Right atrium auricular region (tissue), 2 donors: ENCODE results near the gene POLR2B. TPM values are rescaled to one million over a fixed set of nuclear protein-coding genes. Genes with fewer than 3 reads are reported as not detected.

Source experiments
- DNase-seq: peaks from one replicate; pipeline ENCODE4 v3.0.0-alpha.2; 2019; ENCODE audit warnings: low spot score
- H3K27ac ChIP-seq, 2 donors: fragments of 200-600 bp; sonication (generic); 1 replicate in 1 of 2; 2 replicates in 1 of 2; pipeline ENCODE4 v1.5.1; 2016 to 2019
- H3K27me3 ChIP-seq, 2 donors: fragments of 200-600 bp; sonication (generic); one replicate each; pipeline versions ENCODE4 v1.5.1 to v1.6.0; 2017 to 2019
- H3K36me3 ChIP-seq: fragments of 200-600 bp; sonication (generic); one replicate; pipeline ENCODE4 v1.5.1; 2016
- H3K4me1 ChIP-seq, 2 donors: fragments of 200-600 bp; sonication (generic); one replicate each; pipeline versions ENCODE4 v1.5.1 to v1.6.0; 2017 to 2019
- H3K4me3 ChIP-seq, 2 donors: fragments of 200-600 bp; sonication (generic); 1 replicate in 1 of 2; 2 replicates in 1 of 2; pipeline ENCODE4 v1.5.1; 2017 to 2019; ENCODE audit warnings: mild to moderate bottlenecking in 1 of 2, moderate library complexity in 1 of 2
- H3K9me3 ChIP-seq, 2 donors: fragments of 200-600 bp; sonication (generic); one replicate each; pipeline ENCODE4 v1.5.1; 2019
- CTCF ChIP-seq, 2 donors: fragments of 200-600 bp; sonication (generic); IDR thresholded peaks; one replicate each; pipeline ENCODE4 v1.5.1; 2019; ENCODE audit warnings: antibody characterized with exemption in 2 of 2
- total RNA-seq, 2 donors: library from RNA; depleted of rRNA; stranded (reverse); fragments of >200 nt; gene quantifications; one replicate each; pipeline ENCODE4 v1.1.0, GENCODE V29; 2016

The POLR2B gene
- total RNA-seq, 2 donors from 2014 or later = 55.3 to 56.2 TPM

- Histone ChIP-seq H3K27me3 (no peaks in the 10 kb centered on the region), H3K4me3 (no peak overlapping the region), H3K4me1 (peaks cover 0 to 58% of the 10 kb centered on the region in 2 donors), H3K27ac (peak overlapping the region in 1 of 2 donors; percentile 67), H3K36me3 (no peaks in the 10 kb centered on the region), H3K9me3 (no peaks in the 10 kb centered on the region)
- no peak for TF ChIP-seq CTCF (IDR thresholded peaks at IDR 0.05)
- DNase-seq = no peak
Observed at GRCh38 chr4:57077550-57078343, 99.1 kb downstream of the POLR2B start.

GRCh38 chr4:57078685-57079521 lies 100.2 kb downstream of the POLR2B start:
- H3K9me3 ChIP-seq = no peaks in the 10 kb centered on the region
- H3K4me1 ChIP-seq = peaks cover 0 to 67% of the 10 kb centered on the region in 2 donors
- no peaks in the 10 kb centered on the region for H3K36me3 ChIP-seq
- no peak for TF ChIP-seq CTCF (IDR thresholded peaks at IDR 0.05)
- DNase-seq = no peak
- no peak overlapping the region for H3K4me3 ChIP-seq
- no peaks in the 10 kb centered on the region for H3K27me3 ChIP-seq
- peak overlapping the region; percentile 26 to 67 for H3K27ac ChIP-seq

Other genes with a start within 250 kb of the POLR2B start
- 10 to 100 TPM in 1 of 2 donors, under 1 TPM in 1; 0.93 to 14.7 TPM for gene SPINK2, start 157.2 kb upstream of the POLR2B start, total RNA-seq
- 10 to 100 TPM; 25.4 to 27.8 TPM for gene REST, start 71.0 kb upstream of the POLR2B start, total RNA-seq
- 10 to 100 TPM; 11.8 to 17.2 TPM for gene NOA1, start 1.3 kb upstream of the POLR2B start, total RNA-seq
- gene IGFBP7, start 131.5 kb downstream of the POLR2B start, total RNA-seq = 100 to 1,000 TPM; 866 to 898 TPM